Measurements from ENCODE around the gene CPOX.

DNA sequence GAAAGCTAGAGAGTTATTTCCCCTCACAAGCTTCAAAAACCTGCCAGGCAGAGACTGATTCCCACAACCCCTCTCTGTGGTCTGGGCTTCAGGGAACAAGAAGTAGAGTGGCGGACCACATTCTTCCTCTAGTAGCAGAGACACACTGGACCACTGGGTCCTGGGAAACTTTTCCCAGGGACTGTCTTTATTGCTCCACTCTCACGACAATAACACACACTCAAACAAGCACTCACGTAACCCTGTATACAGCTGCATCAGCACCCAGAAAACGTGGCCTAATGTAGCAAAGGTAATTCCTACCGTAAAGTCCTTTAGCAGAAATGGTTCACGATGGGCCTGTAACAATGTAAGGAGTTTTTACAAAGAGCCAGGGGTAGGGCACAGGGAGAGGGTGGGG, 27.6 kb downstream of the CPOX start:
- no peak for TF ChIP-seq EZH2 (IDR thresholded peaks at IDR 0.05; ENCODE audit: low read depth, low read length, severe bottlenecking)
- no peak for TF ChIP-seq POLR2AphosphoS5 (IDR thresholded peaks at IDR 0.05; ENCODE audit: low read depth, low read length)
- no peak for TF ChIP-seq EP300 (IDR thresholded peaks at IDR 0.05; ENCODE audit: borderline replicate concordance in 1 of 2, low read depth in 2 of 2, low read length in 2 of 2)
